LNCAP (cell line): ENCODE data around the gene PLD3.

ENCODE experiments used
- TF ChIP-seq, protein P1 (sequence below): fragments of 450-650 bp; IDR thresholded peaks from 2 replicates; pipeline ENCODE4 v1.5.1; 2017; ENCODE audit warnings: mild to moderate bottlenecking

PLD3 gene

DNA sequence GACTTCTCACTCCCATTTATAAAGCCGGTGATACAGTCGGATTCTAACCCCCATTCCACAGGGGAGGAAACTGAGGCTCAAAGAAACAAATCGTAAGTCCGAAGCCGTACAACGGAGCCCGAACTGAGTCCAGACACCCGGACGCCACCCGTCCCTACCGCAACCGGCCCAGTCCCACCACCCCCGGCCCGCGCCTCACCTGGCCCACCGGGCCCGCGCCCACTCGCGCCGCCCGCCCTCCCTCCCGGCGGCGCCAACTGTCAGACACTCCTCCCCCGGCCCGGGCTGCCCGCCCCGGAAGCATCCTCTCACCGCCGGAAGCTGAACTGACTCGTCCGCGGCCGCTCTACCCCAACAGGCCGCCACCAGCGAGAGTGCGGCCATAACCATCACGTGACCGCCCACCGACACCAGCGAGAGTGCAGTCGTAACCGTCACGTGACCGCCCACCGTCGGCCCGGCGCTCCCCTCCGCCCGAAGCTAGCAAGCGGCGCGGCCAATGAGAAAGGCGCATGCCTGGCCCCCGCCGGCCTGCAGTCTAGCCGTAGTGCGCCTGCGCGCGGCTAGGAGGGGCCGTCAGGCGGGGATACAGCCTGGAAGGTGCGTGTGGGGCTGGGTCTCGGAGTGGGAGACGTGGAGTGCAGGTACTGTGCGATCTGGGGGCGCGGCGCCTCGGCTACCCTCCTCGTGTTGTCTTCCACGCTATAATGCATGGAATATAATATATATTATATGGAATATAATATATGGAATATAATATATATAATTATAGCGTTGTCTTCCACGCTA is at the start of gene PLD3, which contains the start of gene C19orf47:
Gene PLD3, plus strand, starts transcription at position 571 of the 789 bp plus-strand sequence. CDS start 17,789 bp downstream, outside the sequence.
Gene C19orf47, minus strand, starts transcription at position 273 of the 789 bp plus-strand sequence. CDS start 6,540 bp downstream, outside the sequence.
- TF ChIP-seq, protein P1, sequence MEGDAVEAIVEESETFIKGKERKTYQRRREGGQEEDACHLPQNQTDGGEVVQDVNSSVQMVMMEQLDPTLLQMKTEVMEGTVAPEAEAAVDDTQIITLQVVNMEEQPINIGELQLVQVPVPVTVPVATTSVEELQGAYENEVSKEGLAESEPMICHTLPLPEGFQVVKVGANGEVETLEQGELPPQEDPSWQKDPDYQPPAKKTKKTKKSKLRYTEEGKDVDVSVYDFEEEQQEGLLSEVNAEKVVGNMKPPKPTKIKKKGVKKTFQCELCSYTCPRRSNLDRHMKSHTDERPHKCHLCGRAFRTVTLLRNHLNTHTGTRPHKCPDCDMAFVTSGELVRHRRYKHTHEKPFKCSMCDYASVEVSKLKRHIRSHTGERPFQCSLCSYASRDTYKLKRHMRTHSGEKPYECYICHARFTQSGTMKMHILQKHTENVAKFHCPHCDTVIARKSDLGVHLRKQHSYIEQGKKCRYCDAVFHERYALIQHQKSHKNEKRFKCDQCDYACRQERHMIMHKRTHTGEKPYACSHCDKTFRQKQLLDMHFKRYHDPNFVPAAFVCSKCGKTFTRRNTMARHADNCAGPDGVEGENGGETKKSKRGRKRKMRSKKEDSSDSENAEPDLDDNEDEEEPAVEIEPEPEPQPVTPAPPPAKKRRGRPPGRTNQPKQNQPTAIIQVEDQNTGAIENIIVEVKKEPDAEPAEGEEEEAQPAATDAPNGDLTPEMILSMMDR: no peak

GRCh38 chr19:40300668-40301067 is 47.8 kb upstream of the PLD3 start:
- TF ChIP-seq, protein P1: no peak

- TF ChIP-seq, protein P1: no peak
Observed at GRCh38 chr19:40302224-40303011, 46.1 kb upstream of the PLD3 start.

GRCh38 chr19:40303765-40304164 is 44.7 kb upstream of the PLD3 start:
- TF ChIP-seq, protein P1: no peak

- TF ChIP-seq, protein P1: no peak
Observed at GRCh38 chr19:40304306-40304705, 44.2 kb upstream of the PLD3 start.

GRCh38 chr19:40305403-40305802 is 43.1 kb upstream of the PLD3 start:
- TF ChIP-seq, protein P1: peak; percentile 86

DNA sequence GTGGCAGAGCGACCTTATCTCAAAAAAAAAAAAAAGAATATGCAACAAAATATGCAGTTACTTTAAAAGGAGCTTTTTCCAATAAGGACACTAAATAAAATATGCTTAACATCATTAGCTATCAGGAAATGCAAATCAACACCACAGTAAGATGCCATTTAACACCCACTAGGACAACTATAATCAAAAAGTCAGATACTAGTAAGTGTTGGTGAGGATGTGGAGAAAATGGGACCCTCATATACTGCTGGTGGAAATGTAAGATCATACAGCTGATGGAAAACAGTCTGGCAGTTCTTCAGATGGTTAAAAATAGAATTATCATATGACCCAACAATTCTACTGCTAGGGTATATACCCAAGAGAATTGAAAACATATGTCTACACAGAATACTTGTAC is 38.8 kb upstream of the PLD3 start:
- TF ChIP-seq, protein P1: no peak
